Umbilical cord (tissue), 2 donors: Measurements from ENCODE around the gene GGT7. TPM values are rescaled to one million over a fixed set of nuclear protein-coding genes. Genes with fewer than 3 reads are reported as not detected.
"Not testable (repeated sequence)": the region's sequence is repeated elsewhere in the genome, so short reads cannot be mapped to it uniquely, and the experiment has no call there.

Experiments used
- DNase-seq: peaks from one replicate; pipeline ENCODE4 v3.0.0-alpha.2; 2015; ENCODE audit warnings: low spot score
- total RNA-seq: library from RNA; depleted of rRNA; stranded (reverse); fragments of >200 nt; gene quantifications from one replicate; pipeline ENCODE4 v1.2.3, GENCODE V29; 2014; ENCODE audit warnings: low replicate concordance; ENCODE audit not compliant: insufficient read depth

The GGT7 gene
- total RNA-seq, 1 donor from 2014 or later: 10.4 TPM

- DNase-seq: no peak
Measured at GRCh38 chr20:34883087-34883688, 10.5 kb upstream of the GGT7 start.

GRCh38 chr20:34881689-34882088 lies 9.0 kb upstream of the GGT7 start:
- no peak for DNase-seq

GRCh38 chr20:34880971-34881370 lies 8.3 kb upstream of the GGT7 start:
- not testable (repeated sequence) for DNase-seq

- DNase-seq: no peak
Measured at GRCh38 chr20:34880215-34880850, 7.7 kb upstream of the GGT7 start.

GRCh38 chr20:34876406-34877282 lies 4.0 kb upstream of the GGT7 start, which contains the start of gene ACSS2:
Gene ACSS2 (plus strand): TSS chr20:34876612. CDS start chr20:34876646, 34 bp downstream.
- DNase-seq: no peak

- DNase-seq: peak; percentile 98
Measured at GRCh38 chr20:34875642-34876405, 3.2 kb upstream of the GGT7 start.

GRCh38 chr20:34874094-34874654 lies 1.5 kb upstream of the GGT7 start:
- peak; percentile 90 for DNase-seq

GRCh38 chr20:34873583-34874093 lies 982 bp upstream of the GGT7 start:
- DNase-seq: no peak

GRCh38 chr20:34871966-34872621 lies 562 bp downstream of the GGT7 start:
- DNase-seq: no peak

- no peak for DNase-seq
Measured at GRCh38 chr20:34871320-34871926, 1.2 kb downstream of the GGT7 start.

- no peak for DNase-seq
Measured at GRCh38 chr20:34864216-34864615, 8.4 kb downstream of the GGT7 start.

- no peak for DNase-seq
Measured at GRCh38 chr20:34863421-34863965, 9.2 kb downstream of the GGT7 start.

GRCh38 chr20:34862724-34863123 lies 9.9 kb downstream of the GGT7 start:
- no peak for DNase-seq

GRCh38 chr20:34861386-34862084 lies 11.1 kb downstream of the GGT7 start:
- peak; percentile 4 for DNase-seq

- DNase-seq: no peak
Measured at GRCh38 chr20:34859826-34860545, 12.7 kb downstream of the GGT7 start.

- DNase-seq: no peak
Measured at GRCh38 chr20:34859367-34859766, 13.3 kb downstream of the GGT7 start.

- DNase-seq: no peak
Measured at GRCh38 chr20:34852298-34852697, 20.4 kb downstream of the GGT7 start.

- no peak for DNase-seq
Measured at GRCh38 chr20:34850969-34851368, 21.7 kb downstream of the GGT7 start.

GRCh38 chr20:34849778-34850177 lies 22.9 kb downstream of the GGT7 start:
- no peak for DNase-seq
